Inferior parietal cortex (tissue), 1 donor: Measurements from ENCODE around the gene ARHGEF40.
"Not testable (repeated sequence)": the region's sequence is repeated elsewhere in the genome, so short reads cannot be mapped to it uniquely, and the experiment has no call there.

ENCODE experiments used
- DNase-seq: peaks from one replicate; pipeline ENCODE4 v3.0.0-alpha.2; 2016; ENCODE audit errors: extremely low spot score

The ARHGEF40 gene

DNA sequence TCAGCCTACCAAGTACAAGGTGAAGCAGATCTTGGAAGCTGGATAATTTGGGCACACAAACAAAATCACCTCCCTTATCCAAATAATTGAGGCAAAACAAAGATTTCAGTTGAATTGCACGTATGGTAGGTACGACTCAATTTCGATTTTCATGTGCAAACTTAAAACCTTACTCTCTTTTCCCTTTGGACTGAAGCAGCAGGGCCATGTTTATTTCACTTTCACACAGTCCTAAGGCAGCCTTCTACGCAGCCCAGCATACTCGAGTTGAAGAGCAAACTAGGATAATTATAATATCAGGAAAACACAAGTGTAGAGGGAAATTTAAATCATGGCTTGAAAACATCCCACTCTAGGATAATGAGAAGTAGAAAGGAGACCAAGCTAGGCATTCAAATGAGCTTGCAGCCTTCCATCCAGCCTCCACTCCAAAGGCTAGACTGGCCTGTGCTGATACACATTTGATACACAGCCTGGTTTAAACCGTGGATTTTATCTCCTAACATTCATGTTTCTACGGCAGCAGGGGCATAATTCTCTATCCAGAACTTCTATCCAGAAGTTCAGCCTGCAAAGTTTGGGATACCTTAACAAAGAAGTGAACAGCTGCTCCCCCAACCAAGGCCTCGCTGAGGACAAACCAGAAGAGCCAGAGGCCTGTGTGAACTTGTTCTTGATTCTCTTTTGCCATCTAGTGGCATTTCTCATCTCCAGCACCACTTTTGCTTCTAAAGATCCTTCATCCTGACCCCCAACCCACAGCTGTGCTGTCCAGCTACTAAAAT, 30.3 kb upstream of the ARHGEF40 start:
- peak; percentile 85 for DNase-seq

DNA sequence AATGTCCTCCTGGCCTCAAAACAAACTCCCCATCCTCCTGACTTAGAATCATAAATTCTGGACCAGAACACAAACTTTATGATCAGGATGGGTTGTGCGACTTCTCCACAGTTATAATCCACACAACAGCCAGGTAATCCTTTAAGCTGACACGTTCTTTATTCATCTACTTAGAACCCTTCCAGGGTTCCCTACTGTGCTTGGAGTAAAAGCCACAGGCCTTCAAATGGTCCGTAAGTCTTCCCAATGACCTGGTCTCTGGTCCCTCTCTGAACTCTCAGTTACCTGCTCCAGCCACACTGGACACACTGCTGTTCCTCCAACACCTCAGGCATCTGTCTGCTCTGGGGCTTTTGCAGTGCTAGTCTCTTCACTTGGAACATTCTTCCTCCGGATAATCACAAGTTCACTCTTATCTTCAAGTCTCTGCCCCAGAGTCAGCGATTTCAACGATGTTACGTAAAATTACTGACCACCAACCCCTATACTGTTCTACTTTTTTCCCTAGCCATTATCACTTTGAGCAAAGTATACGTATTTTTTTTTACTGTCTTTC, 29.7 kb upstream of the ARHGEF40 start:
- DNase-seq = no peak

GRCh38 chr14:21040941-21041340, 29.2 kb upstream of the ARHGEF40 start:
- DNase-seq = not testable (repeated sequence)

- DNase-seq = no peak
Observed at GRCh38 chr14:21041676-21042433, 28.2 kb upstream of the ARHGEF40 start, which contains the start of gene RNASE7. TSS of gene RNASE7 (plus strand) at chr14:21042362. CDS start at chr14:21042993, 631 bp downstream.

DNA sequence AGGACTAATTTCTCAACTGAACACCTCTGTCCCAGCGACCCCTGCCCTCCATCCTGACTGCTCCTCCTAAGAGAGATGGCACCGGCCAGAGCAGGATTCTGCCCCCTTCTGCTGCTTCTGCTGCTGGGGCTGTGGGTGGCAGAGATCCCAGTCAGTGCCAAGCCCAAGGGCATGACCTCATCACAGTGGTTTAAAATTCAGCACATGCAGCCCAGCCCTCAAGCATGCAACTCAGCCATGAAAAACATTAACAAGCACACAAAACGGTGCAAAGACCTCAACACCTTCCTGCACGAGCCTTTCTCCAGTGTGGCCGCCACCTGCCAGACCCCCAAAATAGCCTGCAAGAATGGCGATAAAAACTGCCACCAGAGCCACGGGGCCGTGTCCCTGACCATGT, 27.2 kb upstream of the ARHGEF40 start:
- DNase-seq = peak; percentile 45

DNA sequence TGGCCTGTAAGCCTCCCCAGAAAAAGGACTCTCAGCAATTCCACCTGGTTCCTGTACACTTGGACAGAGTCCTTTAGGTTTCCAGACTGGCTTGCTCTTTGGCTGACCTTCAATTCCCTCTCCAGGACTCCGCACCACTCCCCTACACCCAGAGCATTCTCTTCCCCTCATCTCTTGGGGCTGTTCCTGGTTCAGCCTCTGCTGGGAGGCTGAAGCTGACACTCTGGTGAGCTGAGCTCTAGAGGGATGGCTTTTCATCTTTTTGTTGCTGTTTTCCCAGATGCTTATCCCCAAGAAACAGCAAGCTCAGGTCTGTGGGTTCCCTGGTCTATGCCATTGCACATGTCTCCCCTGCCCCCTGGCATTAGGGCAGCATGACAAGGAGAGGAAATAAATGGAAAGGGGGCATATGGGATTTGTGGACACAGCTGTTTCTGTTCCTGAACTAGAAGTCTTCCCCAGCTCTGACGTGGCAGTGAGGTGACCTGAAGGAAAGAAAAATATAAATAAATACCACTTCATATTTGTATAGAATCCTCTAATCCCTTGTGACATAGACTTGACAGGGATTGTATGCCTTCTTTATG, 26.6 kb upstream of the ARHGEF40 start:
- no peak for DNase-seq

DNA sequence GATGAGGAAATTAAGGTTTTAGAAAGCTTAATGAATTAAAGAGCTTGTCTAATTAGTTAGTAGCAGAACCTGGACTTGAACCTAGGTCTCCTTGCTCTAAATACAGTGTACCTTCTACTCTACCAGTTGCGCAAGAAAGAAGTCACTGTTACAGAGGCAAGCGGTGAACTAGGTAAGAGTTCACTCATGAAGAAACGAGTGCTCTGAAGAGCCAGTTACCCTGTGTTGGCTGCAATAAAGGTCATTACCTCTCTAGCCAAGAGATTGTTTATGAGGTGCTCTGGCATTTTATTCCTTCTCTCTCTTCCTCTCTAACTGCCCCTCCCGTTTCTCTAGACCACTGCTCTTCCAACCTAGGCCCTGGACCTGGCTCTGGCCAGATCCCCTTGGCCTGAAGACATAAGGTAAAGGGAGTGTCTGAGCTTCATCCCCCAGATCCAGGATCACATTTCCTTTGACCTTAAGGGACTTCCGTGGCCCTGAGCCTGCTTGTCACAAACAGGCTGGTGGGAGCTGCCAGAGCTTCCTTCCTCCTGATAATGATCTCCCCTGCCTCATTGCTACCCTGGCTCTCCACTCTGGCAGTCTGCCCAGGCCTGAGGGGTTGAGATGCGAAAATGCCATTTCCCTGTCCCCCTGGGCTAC, 26.0 kb upstream of the ARHGEF40 start:
- DNase-seq = no peak

DNA sequence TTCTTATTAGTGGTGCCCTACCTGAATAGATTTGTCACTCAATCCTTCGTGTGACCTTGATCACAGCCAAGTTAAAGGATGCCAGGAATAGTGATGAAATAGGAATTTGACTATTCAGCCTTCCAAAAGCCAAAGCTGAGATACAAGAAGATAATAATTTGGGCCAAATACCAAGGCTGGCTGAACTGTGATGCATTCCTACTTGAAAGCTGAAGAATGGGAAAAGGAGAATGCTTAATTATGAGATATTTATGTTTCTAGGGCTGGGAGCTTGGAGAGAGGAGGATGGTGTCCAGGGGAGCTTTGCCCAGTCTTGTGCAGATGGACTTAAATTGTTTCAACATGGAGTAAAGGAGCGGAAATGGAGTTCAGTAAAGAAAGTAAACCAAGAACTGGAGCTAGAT, 22.7 kb upstream of the ARHGEF40 start:
- DNase-seq = no peak

GRCh38 chr14:21048638-21049037, 21.5 kb upstream of the ARHGEF40 start:
- no peak for DNase-seq

GRCh38 chr14:21049271-21049673, 20.8 kb upstream of the ARHGEF40 start:
- no peak for DNase-seq

DNA sequence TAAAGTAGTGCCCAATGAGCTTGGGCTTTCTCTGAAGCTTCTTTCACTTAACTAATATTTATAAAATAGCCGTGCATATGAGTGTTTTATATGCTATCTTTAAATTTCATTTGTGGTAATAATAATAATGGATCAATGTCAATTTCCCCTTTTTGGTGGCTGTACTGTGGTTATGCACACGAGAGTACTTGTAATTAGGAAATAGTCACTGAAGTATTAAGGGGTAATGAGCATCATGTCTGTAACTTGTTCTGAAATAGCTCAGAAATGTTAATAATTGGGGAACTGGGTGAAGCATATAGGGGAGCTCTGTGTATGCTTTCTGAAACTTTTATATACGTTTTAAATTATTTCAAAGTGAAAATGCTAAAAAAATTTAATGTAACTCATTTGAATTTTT, 19.5 kb upstream of the ARHGEF40 start:
- no peak for DNase-seq

DNA sequence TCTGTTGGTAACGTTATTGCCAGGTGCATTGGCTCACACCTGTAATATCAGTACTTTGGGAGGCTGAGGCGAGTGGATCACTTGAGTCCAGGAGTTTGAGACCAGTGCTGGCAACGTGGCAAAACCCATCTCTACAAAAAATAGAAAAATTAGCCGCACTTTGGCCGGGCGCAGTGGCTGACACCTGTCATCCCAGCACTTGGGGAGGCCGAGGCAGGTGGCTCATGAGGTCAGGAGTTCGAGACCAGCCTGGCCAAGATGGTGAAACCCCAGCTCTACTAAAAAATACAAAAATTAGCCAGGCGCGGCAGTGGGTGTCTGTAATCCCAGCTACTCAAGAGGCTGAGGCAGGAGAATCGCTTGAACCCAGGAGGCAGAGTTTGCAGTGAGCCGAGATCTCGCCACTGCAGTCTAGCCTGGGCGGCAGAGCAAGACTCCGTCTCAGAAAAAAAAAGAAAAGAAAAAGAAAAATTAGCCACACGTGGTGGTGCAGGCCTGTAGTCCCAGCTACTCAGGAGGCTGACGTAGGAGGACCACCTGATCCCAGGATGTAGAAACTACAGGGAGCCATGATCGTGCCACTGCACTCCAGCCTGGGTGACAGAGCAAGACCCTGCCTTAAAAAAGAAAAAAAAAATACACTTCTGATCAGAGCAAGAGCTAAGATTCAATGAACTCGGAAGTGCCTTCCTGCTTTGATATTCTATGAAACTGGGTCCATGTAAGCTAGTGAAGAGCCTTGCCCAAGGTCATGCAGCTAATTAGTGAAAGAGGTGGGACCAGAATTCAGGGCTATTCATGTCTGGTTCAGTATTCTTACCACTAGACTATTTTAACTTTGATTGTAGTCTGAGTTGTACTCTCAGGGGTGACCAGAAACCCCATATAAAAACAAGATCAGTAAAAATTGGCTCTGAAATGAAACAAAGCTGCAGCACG, 16.7 kb upstream of the ARHGEF40 start:
- no peak for DNase-seq

GRCh38 chr14:21054123-21054767, 15.9 kb upstream of the ARHGEF40 start:
- DNase-seq = no peak

DNA sequence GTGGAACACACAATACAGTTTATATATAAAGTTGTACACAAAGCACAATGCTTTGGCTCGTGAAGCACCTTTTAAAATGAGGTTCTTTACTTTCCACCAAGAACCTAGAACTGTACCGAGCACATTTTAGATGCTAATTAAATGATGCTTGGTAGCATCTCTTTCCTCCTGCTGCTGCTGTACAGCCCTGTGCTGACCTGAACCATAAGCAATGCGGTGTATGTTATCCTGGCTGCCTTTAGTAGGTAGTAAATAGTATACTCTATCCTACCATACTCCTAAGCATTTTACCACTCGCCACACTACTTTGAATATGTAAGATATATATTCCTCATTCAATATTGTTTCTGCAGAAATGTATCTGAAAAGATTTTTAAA, 15.3 kb upstream of the ARHGEF40 start:
- DNase-seq = no peak

GRCh38 chr14:21055432-21056117, 14.5 kb upstream of the ARHGEF40 start:
- DNase-seq = no peak

DNA sequence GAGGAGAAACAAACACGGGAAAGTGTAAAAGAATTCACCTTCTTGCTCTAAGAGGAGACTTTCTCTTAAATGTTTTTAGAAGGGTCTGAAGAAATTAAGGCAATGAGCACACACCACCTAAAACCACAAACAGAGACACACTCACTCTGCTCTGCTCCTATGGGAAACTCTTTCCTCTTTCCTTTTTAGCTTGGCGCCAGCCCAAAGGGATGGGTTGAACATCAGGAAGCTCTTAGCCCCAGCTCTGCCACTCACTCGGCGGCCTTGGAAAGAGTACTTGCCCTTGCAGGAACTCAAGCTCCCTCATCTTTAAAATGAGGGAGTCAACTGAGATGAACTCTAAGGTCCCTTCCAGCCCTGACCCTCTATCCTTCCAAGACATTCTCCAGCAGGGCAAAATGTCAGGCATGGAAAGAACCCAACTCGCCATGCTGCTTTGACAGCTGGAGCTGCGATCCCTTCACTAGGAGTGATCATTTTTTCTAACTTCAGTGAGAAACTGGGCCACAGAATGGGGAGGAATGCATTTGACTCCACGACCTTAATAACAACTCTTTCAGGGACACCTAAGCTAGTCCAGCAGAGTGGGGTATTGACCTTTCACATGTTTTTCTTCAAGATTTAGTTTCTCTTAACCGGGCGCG, 13.5 kb upstream of the ARHGEF40 start:
- no peak for DNase-seq

GRCh38 chr14:21057803-21058675, 12.1 kb upstream of the ARHGEF40 start, which contains the start of gene RNASE8:
TSS of gene RNASE8 (plus strand) at chr14:21057822. CDS start at chr14:21057893, 71 bp downstream.
- DNase-seq = no peak

GRCh38 chr14:21058903-21059302, 11.2 kb upstream of the ARHGEF40 start:
- no peak for DNase-seq
